ENCODE data around the gene MYO3B.
"Not testable (repeated sequence)": the region's sequence is repeated elsewhere in the genome, so short reads cannot be mapped to it uniquely, and the experiment has no call there.

Gene MYO3B

GRCh38 chr2:170509452-170510193 is 331.7 kb downstream of the MYO3B start:
- no peak for DNase-seq (ENCODE audit: low spot score)

GRCh38 chr2:170512266-170512665 is 334.3 kb downstream of the MYO3B start:
- DNase-seq (ENCODE audit: low spot score): no peak

- no peak for DNase-seq (ENCODE audit: low spot score)
These were observed 336.2 kb downstream of the MYO3B start for GRCh38 chr2:170514140-170514539.

- DNase-seq (ENCODE audit: low spot score): no peak
These were observed 339.6 kb downstream of the MYO3B start for GRCh38 chr2:170517538-170517937.

- no peak for DNase-seq (ENCODE audit: low spot score)
These were observed 341.0 kb downstream of the MYO3B start for GRCh38 chr2:170518911-170519310.

- DNase-seq (ENCODE audit: low spot score): no peak
These were observed 343.4 kb downstream of the MYO3B start for GRCh38 chr2:170521299-170521698.

- DNase-seq (ENCODE audit: low spot score): no peak
These were observed 345.6 kb downstream of the MYO3B start for GRCh38 chr2:170523506-170523905.

GRCh38 chr2:170524828-170525565 is 347.1 kb downstream of the MYO3B start:
- no peak for DNase-seq (ENCODE audit: low spot score)

GRCh38 chr2:170525566-170525900 is 347.6 kb downstream of the MYO3B start:
- DNase-seq (ENCODE audit: low spot score): no peak

GRCh38 chr2:170530284-170530745 is 352.4 kb downstream of the MYO3B start:
- DNase-seq (ENCODE audit: low spot score): no peak

GRCh38 chr2:170530803-170531564 is 353.0 kb downstream of the MYO3B start:
- DNase-seq (ENCODE audit: low spot score): no peak

- no peak for DNase-seq (ENCODE audit: low spot score)
These were observed 353.9 kb downstream of the MYO3B start for GRCh38 chr2:170531876-170532275.

- no peak for DNase-seq (ENCODE audit: low spot score)
These were observed 355.2 kb downstream of the MYO3B start for GRCh38 chr2:170533156-170533555.

GRCh38 chr2:170535552-170535951 is 357.6 kb downstream of the MYO3B start:
- DNase-seq (ENCODE audit: low spot score): no peak

GRCh38 chr2:170544817-170545216 is 366.9 kb downstream of the MYO3B start:
- DNase-seq (ENCODE audit: low spot score): no peak

- DNase-seq (ENCODE audit: low spot score): no peak
These were observed 370.4 kb downstream of the MYO3B start for GRCh38 chr2:170548304-170548703.

GRCh38 chr2:170550501-170550900 is 372.6 kb downstream of the MYO3B start:
- DNase-seq (ENCODE audit: low spot score): no peak

GRCh38 chr2:170551899-170552298 is 374.0 kb downstream of the MYO3B start:
- DNase-seq (ENCODE audit: low spot score): not testable (repeated sequence)

- no peak for DNase-seq (ENCODE audit: low spot score)
These were observed 375.8 kb downstream of the MYO3B start for GRCh38 chr2:170553748-170554147.

GRCh38 chr2:170554278-170554955 is 376.5 kb downstream of the MYO3B start:
- DNase-seq (ENCODE audit: low spot score): no peak

- no peak for DNase-seq (ENCODE audit: low spot score)
These were observed 385.0 kb downstream of the MYO3B start for GRCh38 chr2:170562928-170563327.

GRCh38 chr2:170563401-170563800 is 385.5 kb downstream of the MYO3B start:
- DNase-seq (ENCODE audit: low spot score): no peak

Measured in CD4-positive, alpha-beta T cell treated with Interleukin-6 at 100 ng/mL for 8 hours (primary cell).